Ovary (tissue), 9 donors: ENCODE results near the gene WDR1. TPM values are rescaled to one million over a fixed set of nuclear protein-coding genes. Genes with fewer than 3 reads are reported as not detected.
A peak's percentile ranks its signal among the peaks of the same experiment; 100 is the strongest.

Experiments used
- DNase-seq, 5 donors: peaks; one replicate each; pipeline ENCODE4 v3.0.0-alpha.2; 2019 to 2020
- H3K27ac ChIP-seq, 2 donors: fragments of 200-600 bp; one replicate each; pipeline versions ENCODE4 v1.5.1 to v1.8.0; 2019 to 2022
- H3K27me3 ChIP-seq: fragments of 200-600 bp; one replicate; pipeline ENCODE4 v1.8.0; 2022
- H3K36me3 ChIP-seq: fragments of 200-600 bp; sonication (generic); one replicate; pipeline ENCODE4 v1.5.1; 2019
- H3K4me1 ChIP-seq: one replicate; pipeline ENCODE4 v1.8.1; 2013; ENCODE audit warnings: mild to moderate bottlenecking, moderate library complexity; ENCODE audit not compliant: insufficient read depth
- H3K4me3 ChIP-seq: fragments of 200-600 bp; sonication (generic); one replicate; pipeline ENCODE4 v1.5.1; 2017
- H3K9me3 ChIP-seq, 2 donors: fragments of 200-600 bp in 1 of 2; sonication (generic) in 1 of 2; one replicate each; pipeline versions ENCODE4 v1.5.1 to v1.8.1; 2013 to 2019; ENCODE audit warnings: mild to moderate bottlenecking in 1 of 2, moderate library complexity in 1 of 2
- EP300 ChIP-seq: sonication (generic); formaldehyde crosslinking; IDR thresholded peaks from one replicate; pipeline ENCODE4 v1.6.1; 2017; ENCODE audit warnings: antibody characterized with exemption
- POLR2A ChIP-seq: fragments of 450-650 bp; IDR thresholded peaks from one replicate; pipeline ENCODE4 v1.6.1; 2017; ENCODE audit warnings: antibody characterized with exemption, mild to moderate bottlenecking, moderate library complexity
- WGBS, 3 donors: extraction: QIAGEN DNeasy Blood & Tissue Kit in 1 of 3; methylation state at CpG; one replicate each; pipeline versions ENCODE4 v1.1.5 to v1.1.7; 2013 to 2017; 5-methylcytosine and 5-hydroxymethylcytosine counted together
- intact Hi-C, 4 donors: fragments of 100-400 bp; cut with DNase I; formaldehyde crosslinking; loops; one replicate each; pipeline versions ENCODE4 v1.11.0 to v1.15.1; 2022 to 2023
- polyA plus RNA-seq, 2 donors: library from polyadenylated mRNA; stranded (reverse); fragments of 200-250 nt in 1 of 2; fragments of 350-450 nt in 1 of 2; fragmentation: Illumina TruSeq in 1 of 2; extraction: RNeasy Lipid Tissue Mini Kit (QIAGEN cat#74804) in 1 of 2; gene quantifications; one replicate each; pipeline ENCODE4 v1.2.3, GENCODE V29; 2013 to 2014
- total RNA-seq, 7 donors: library from RNA; depleted of rRNA in 2 of 7; stranded (reverse); fragments of >200 nt in 2 of 7; fragmentation: NEBNext Ultra II Directional in 3 of 7; extraction: Animal tissue kit (Norgen Biotek cat#: 25700) in 3 of 7; gene quantifications; one replicate each; pipeline versions ENCODE4 v1.1.0 to v1.2.4, GENCODE V29; 2016 to 2023
- TF ChIP-seq, protein P1 (sequence below), 3 donors: fragments of 450-650 bp in 2 of 3; fragments of 200-600 bp in 1 of 3; IDR thresholded peaks; one replicate each; pipeline versions ENCODE4 v1.5.1 to v1.8.0; 2016 to 2022; ENCODE audit warnings: antibody characterized with exemption in 3 of 3, mild to moderate bottlenecking in 1 of 3
- donor health status: DM: no; HTN: no; CAD: no; lungs with moderate emphysema.
- donor health status: DM: no; HTN: no; CAD: no.
- donor health status: Bipolar disorder and iron deficiency.
- donor health status: DM: yes; HTN: yes; CAD: no.
- donor health status: DM: no; HTN: no; CAD: no.
- donor health status: DM: yes; HTN: yes; CAD: no.

WDR1 gene
- total and polyA plus RNA-seq, 9 donors, result 67.2 to 352 (median 260) TPM

GRCh38 chr4:10096201-10096977 is 20.2 kb downstream of the WDR1 start:
- no peaks in the 10 kb centered on the region for H3K27me3 ChIP-seq
- TF ChIP-seq EP300, result no peak
- TF ChIP-seq, protein P1, sequence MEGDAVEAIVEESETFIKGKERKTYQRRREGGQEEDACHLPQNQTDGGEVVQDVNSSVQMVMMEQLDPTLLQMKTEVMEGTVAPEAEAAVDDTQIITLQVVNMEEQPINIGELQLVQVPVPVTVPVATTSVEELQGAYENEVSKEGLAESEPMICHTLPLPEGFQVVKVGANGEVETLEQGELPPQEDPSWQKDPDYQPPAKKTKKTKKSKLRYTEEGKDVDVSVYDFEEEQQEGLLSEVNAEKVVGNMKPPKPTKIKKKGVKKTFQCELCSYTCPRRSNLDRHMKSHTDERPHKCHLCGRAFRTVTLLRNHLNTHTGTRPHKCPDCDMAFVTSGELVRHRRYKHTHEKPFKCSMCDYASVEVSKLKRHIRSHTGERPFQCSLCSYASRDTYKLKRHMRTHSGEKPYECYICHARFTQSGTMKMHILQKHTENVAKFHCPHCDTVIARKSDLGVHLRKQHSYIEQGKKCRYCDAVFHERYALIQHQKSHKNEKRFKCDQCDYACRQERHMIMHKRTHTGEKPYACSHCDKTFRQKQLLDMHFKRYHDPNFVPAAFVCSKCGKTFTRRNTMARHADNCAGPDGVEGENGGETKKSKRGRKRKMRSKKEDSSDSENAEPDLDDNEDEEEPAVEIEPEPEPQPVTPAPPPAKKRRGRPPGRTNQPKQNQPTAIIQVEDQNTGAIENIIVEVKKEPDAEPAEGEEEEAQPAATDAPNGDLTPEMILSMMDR (IDR thresholded peaks at IDR 0.05), result no peak
- no peak for TF ChIP-seq POLR2A
- no peak overlapping the region for H3K4me3 ChIP-seq
- DNase-seq, result peak; percentile 53 to 69 (median 60)
- H3K9me3 ChIP-seq, result no peaks in the 10 kb centered on the region
- WGBS, 3 donors, result 35 to 54% (median 44%) methylated on average over 17 of the region's 17 CpGs
- H3K36me3 ChIP-seq, result no peaks in the 10 kb centered on the region
- intact Hi-C loops, result no loop called here
- H3K27ac ChIP-seq, result peak overlapping the region; percentile 12 to 41
- peaks cover 28% of the 10 kb centered on the region for H3K4me1 ChIP-seq

DNA sequence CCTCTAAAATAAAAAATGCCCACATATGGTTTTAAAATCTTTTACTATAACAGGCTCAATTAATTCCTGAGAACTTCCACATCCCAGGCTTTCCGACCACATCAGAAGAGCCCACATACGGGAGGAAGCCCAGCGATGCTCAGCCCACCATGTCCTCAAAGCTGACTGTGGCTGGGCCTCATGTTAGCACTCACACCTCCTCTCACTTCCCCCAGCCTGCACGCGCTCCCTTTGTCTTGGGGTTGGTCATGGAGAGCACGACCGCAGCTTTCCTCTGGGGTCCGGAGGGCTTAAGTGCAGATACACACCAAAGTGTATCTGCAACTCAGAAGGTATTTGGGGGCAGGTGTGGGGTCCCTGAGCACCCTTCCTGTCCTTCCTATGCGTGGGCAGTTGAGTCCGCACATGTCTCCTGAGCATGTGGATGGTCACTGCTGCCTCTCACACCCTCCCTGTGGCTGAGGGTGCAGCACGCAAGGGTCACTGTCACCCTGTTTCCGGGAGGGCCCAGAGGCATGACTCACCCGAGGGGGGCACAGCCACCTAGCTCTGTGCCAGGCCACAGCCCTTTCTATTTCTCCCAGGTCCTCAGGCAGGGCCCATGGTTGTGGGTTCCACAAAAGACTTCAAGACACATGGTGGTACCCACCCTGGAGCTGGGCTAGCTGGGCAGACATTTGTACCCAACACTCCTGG is 21.2 kb downstream of the WDR1 start:
- Histone ChIP-seq H3K4me3 (no peak overlapping the region), H3K9me3 (no peaks in the 10 kb centered on the region), H3K4me1 (peaks cover 28% of the 10 kb centered on the region), H3K27me3 (no peaks in the 10 kb centered on the region), H3K27ac (no peak overlapping the region), H3K36me3 (no peaks in the 10 kb centered on the region)
- intact Hi-C loops, result no loop called here
- TF ChIP-seq, protein P1 (IDR thresholded peaks at IDR 0.05), result no peak
- TF ChIP-seq EP300 (no peak), POLR2A (no peak)
- 83 to 86% (median 85%) methylated on average over 13 of the region's 13 CpGs for WGBS, 3 donors
- no peak for DNase-seq

- H3K4me1 ChIP-seq, result peaks cover 28% of the 10 kb centered on the region
Measured at GRCh38 chr4:10094841-10095240, 21.8 kb downstream of the WDR1 start.

GRCh38 chr4:10093801-10094552 is 22.6 kb downstream of the WDR1 start:
- peak in 2 of 5 donors; percentile 60 to 74 for DNase-seq
- H3K36me3 ChIP-seq, result no peaks in the 10 kb centered on the region
- intact Hi-C loops, result no loop called here
- H3K4me3 ChIP-seq, result no peak overlapping the region
- H3K27ac ChIP-seq, result peak overlapping the region in 1 of 2 donors; percentile 41
- H3K4me1 ChIP-seq, result peaks cover 28% of the 10 kb centered on the region
- no peaks in the 10 kb centered on the region for H3K9me3 ChIP-seq
- TF ChIP-seq EP300, result no peak
- TF ChIP-seq, protein P1 (IDR thresholded peaks at IDR 0.05), result no peak
- no peak for TF ChIP-seq POLR2A
- no peaks in the 10 kb centered on the region for H3K27me3 ChIP-seq
- 48 to 56% (median 49%) methylated on average over 12 of the region's 12 CpGs for WGBS, 3 donors

More at GRCh38 chr4:10094841-10095240, 21.8 kb downstream of the WDR1 start:
- DNase-seq, result no peak
- no peaks in the 10 kb centered on the region for H3K9me3 ChIP-seq
- no peaks in the 10 kb centered on the region for H3K27me3 ChIP-seq
- H3K27ac ChIP-seq, result no peak overlapping the region
- intact Hi-C loops, result no loop called here
- H3K36me3 ChIP-seq, result no peaks in the 10 kb centered on the region
- no peak overlapping the region for H3K4me3 ChIP-seq
- WGBS, 3 donors, result 73 to 88% (median 78%) methylated on average over 12 to 13 of the region's 13 CpGs
- TF ChIP-seq, protein P1 (IDR thresholded peaks at IDR 0.05), result no peak
- TF ChIP-seq EP300 (no peak), POLR2A (no peak)
